ENCODE data around the gene PRKCH. TPM values are rescaled to one million over a fixed set of nuclear protein-coding genes. Genes with fewer than 3 reads are reported as not detected.

The PRKCH gene
- total and polyA plus RNA-seq, 2 experiments from 2014 or later: 2.4 to 3.5 TPM

GRCh38 chr14:61338457-61338856, 17.1 kb downstream of the PRKCH start:
- Histone ChIP-seq H3K4me2 (ENCODE audit: unreplicated experiment) (no peak overlapping the region), H3K36me3 (ENCODE audit: low read depth) (no peaks in the 10 kb centered on the region), H3K9me2 (ENCODE audit: insufficient read depth) (no peaks in the 10 kb centered on the region), H3K9me3 (ENCODE audit: low read depth) (no peaks in the 10 kb centered on the region), H2AFZ (no peak overlapping the region), H3K4me1 (ENCODE audit: insufficient read depth) (no peaks in the 10 kb centered on the region), H3K27ac (no peak overlapping the region), H3K9ac (no peak overlapping the region), H3K27me3 (replicated peaks; ENCODE audit: insufficient read depth) (no peaks in the 10 kb centered on the region; the same call in 1 of the 2 replicates), H3K4me3 (no peak overlapping the region), H3F3A (ENCODE audit: insufficient read depth) (no peaks in the 10 kb centered on the region), H3K79me2 (ENCODE audit: insufficient read depth) (no peaks in the 10 kb centered on the region), H4K20me1 (ENCODE audit: insufficient read depth) (no peaks in the 10 kb centered on the region)
- in situ Hi-C loops (cut with MboI): no loop called here
- no peak for DNase-seq
- 81 to 88% methylated on average over 2 of the region's 2 CpGs for WGBS, 2 experiments (ENCODE audit: low coverage in 1 of 2, low lambda C conversion rate in 2 of 2, missing lambda C conversion rate in 2 of 2)
- TF ChIP-seq EZH2 (IDR thresholded peaks at IDR 0.05; ENCODE audit: insufficient read depth, poor library complexity, severe bottlenecking) (no peak), EZH2phosphoT487 (IDR thresholded peaks at IDR 0.05; ENCODE audit: insufficient read depth, low read depth) (no peak)

DNA sequence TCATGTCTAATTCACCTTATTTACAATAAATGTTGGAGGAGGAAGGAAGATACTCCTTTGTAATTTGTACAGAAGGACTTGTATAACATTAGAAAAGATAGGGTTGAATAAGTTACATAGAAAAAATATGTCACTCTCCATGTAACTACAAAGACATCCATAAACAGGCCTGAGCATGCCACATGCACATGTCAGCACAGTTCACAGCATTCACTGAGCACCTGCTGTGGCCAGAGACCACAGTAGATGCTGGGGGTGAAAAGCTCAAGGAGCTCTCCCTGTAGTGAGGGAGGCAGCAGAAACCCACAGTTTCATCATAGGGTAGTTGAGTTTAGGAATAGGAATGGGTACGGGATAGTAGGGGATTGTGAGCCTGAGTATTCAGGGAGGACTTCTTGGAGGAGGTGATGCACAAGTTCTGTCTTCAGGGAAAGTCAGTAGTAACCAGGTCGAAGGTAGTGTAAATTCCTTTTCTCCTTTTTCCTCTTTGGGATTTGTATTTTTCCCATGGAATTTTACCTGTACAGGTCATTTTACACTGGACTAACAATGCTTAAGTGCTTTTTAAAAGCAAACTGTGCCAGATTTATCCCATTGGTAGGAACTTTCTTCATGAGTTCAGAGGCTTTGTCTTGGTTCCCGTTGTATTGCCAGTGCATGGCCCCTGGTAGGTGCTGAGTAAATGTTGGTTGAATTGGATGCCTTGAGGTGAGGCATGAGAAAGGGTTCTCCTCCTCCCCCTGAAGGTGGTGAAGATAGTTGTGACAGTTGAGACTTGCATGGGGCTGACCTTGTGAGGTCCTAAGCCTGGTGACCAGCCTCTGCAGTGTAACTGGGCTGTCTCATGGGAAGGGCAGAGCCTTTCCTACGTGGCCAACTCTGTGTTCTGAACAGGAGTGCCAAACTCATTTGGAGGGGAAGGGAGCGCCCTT, 20.2 kb downstream of the PRKCH start:
- Histone ChIP-seq H3K9ac (no peak overlapping the region), H3K27me3 (replicated peaks; ENCODE audit: insufficient read depth) (no peaks in the 10 kb centered on the region; the same call in 1 of the 2 replicates), H2AFZ (no peak overlapping the region), H3K27ac (no peak overlapping the region), H3K36me3 (ENCODE audit: low read depth) (no peaks in the 10 kb centered on the region), H3K4me3 (no peak overlapping the region), H4K20me1 (ENCODE audit: insufficient read depth) (no peaks in the 10 kb centered on the region), H3K79me2 (ENCODE audit: insufficient read depth) (no peaks in the 10 kb centered on the region), H3K4me1 (ENCODE audit: insufficient read depth) (no peaks in the 10 kb centered on the region), H3K9me2 (ENCODE audit: insufficient read depth) (no peaks in the 10 kb centered on the region), H3F3A (ENCODE audit: insufficient read depth) (no peaks in the 10 kb centered on the region), H3K4me2 (ENCODE audit: unreplicated experiment) (no peak overlapping the region), H3K9me3 (ENCODE audit: low read depth) (no peaks in the 10 kb centered on the region)
- DNase-seq: no peak
- in situ Hi-C loops (cut with MboI): no loop called here
- TF ChIP-seq EZH2 (IDR thresholded peaks at IDR 0.05; ENCODE audit: insufficient read depth, poor library complexity, severe bottlenecking) (no peak), EZH2phosphoT487 (IDR thresholded peaks at IDR 0.05; ENCODE audit: insufficient read depth, low read depth) (no peak)
- 36 to 37% methylated on average over 5 of the region's 5 CpGs for WGBS, 2 experiments (ENCODE audit: low coverage in 1 of 2, low lambda C conversion rate in 2 of 2, missing lambda C conversion rate in 2 of 2)

- no peak overlapping the region for H3K4me2 ChIP-seq (ENCODE audit: unreplicated experiment)
- no peak overlapping the region for H3K4me3 ChIP-seq
- 82 to 90% methylated on average over 5 of the region's 5 CpGs for WGBS, 2 experiments (ENCODE audit: low coverage in 1 of 2, low lambda C conversion rate in 2 of 2, missing lambda C conversion rate in 2 of 2)
- no peaks in the 10 kb centered on the region; the same call in 1 of the 2 replicates for H3K27me3 ChIP-seq (replicated peaks; ENCODE audit: insufficient read depth)
- no peak overlapping the region for H3K27ac ChIP-seq
- no peaks in the 10 kb centered on the region for H3K9me2 ChIP-seq (ENCODE audit: insufficient read depth)
- no peaks in the 10 kb centered on the region for H3F3A ChIP-seq (ENCODE audit: insufficient read depth)
- no peaks in the 10 kb centered on the region for H3K36me3 ChIP-seq (ENCODE audit: low read depth)
- DNase-seq: no peak
- H3K9me3 ChIP-seq (ENCODE audit: low read depth): no peaks in the 10 kb centered on the region
- TF ChIP-seq EZH2phosphoT487 (IDR thresholded peaks at IDR 0.05; ENCODE audit: insufficient read depth, low read depth) (no peak), EZH2 (IDR thresholded peaks at IDR 0.05; ENCODE audit: insufficient read depth, poor library complexity, severe bottlenecking) (no peak)
- no peak overlapping the region for H2AFZ ChIP-seq
- H4K20me1 ChIP-seq (ENCODE audit: insufficient read depth): no peaks in the 10 kb centered on the region
- no peaks in the 10 kb centered on the region for H3K4me1 ChIP-seq (ENCODE audit: insufficient read depth)
- in situ Hi-C loops (cut with MboI): no loop called here
- no peaks in the 10 kb centered on the region for H3K79me2 ChIP-seq (ENCODE audit: insufficient read depth)
- no peak overlapping the region for H3K9ac ChIP-seq
Observed at GRCh38 chr14:61342486-61342885, 21.1 kb downstream of the PRKCH start.

- Histone ChIP-seq H3K36me3 (ENCODE audit: low read depth) (no peaks in the 10 kb centered on the region), H3K79me2 (ENCODE audit: insufficient read depth) (no peaks in the 10 kb centered on the region), H3K4me2 (ENCODE audit: unreplicated experiment) (no peak overlapping the region), H3K27ac (no peak overlapping the region), H3K9ac (no peak overlapping the region), H4K20me1 (ENCODE audit: insufficient read depth) (no peaks in the 10 kb centered on the region), H3K9me3 (ENCODE audit: low read depth) (no peaks in the 10 kb centered on the region), H3K4me3 (no peak overlapping the region), H2AFZ (no peak overlapping the region), H3K27me3 (replicated peaks; ENCODE audit: insufficient read depth) (no peaks in the 10 kb centered on the region; the same call in 1 of the 2 replicates), H3K9me2 (ENCODE audit: insufficient read depth) (no peaks in the 10 kb centered on the region), H3K4me1 (ENCODE audit: insufficient read depth) (no peaks in the 10 kb centered on the region), H3F3A (ENCODE audit: insufficient read depth) (no peaks in the 10 kb centered on the region)
- WGBS, 2 experiments (ENCODE audit: low coverage in 1 of 2, low lambda C conversion rate in 2 of 2, missing lambda C conversion rate in 2 of 2): 77 to 80% methylated on average over 5 of the region's 5 CpGs
- in situ Hi-C loops (cut with MboI): no loop called here
- no peak for DNase-seq
- no peak for TF ChIP-seq EZH2phosphoT487 (IDR thresholded peaks at IDR 0.05; ENCODE audit: insufficient read depth, low read depth)
- no peak for TF ChIP-seq EZH2 (IDR thresholded peaks at IDR 0.05; ENCODE audit: insufficient read depth, poor library complexity, severe bottlenecking)
Observed at GRCh38 chr14:61342932-61343331, 21.6 kb downstream of the PRKCH start.

Measured in GM23248 (cell line).